ENCODE results near the gene INVS. TPM values are rescaled to one million over a fixed set of nuclear protein-coding genes. Genes with fewer than 3 reads are reported as not detected.

Gene INVS
- total RNA-seq, 4 donors from 2014 or later: 22.1 to 56.9 (median 37.3) TPM

DNA sequence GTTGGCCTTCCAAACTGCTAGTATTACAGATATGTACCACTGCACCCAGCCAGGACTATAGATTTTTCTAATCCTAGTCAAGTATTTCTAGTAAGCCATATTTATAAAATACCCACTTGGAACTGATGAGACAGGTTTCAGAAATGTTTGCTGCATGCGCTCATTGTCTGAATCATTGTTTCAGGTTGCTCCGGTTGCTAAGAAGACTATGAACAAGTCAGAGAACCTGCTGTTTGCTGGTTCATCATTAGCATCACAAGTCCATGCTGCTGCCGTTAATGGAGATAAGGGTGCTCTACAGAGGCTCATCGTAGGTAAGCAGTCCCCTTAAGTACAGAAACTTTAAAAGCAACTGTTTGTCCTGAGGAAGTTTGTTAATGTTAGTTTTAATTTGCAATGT lies 5.3 kb downstream of the INVS start:
- TF ChIP-seq POLR2A (IDR thresholded peaks at IDR 0.05) (no peak), CTCF (IDR thresholded peaks at IDR 0.05) (no peak)
- Histone ChIP-seq H3K4me3 (no peak overlapping the region), H3K27me3 (no peaks in the 10 kb centered on the region), H3K4me1 (peaks cover 0 to 8% (median 4%) of the 10 kb centered on the region in 4 donors), H3K36me3 (peaks cover 0 to 41% (median 0%) of the 10 kb centered on the region in 3 donors), H3K27ac (no peak overlapping the region), H3K9me3 (no peaks in the 10 kb centered on the region)
- DNase-seq: no peak

GRCh38 chr9:100105861-100106260 lies 6.8 kb downstream of the INVS start:
- H3K4me1 ChIP-seq: no peaks in the 10 kb centered on the region
- peaks cover 0 to 41% (median 0%) of the 10 kb centered on the region in 3 donors for H3K36me3 ChIP-seq
- no peak for DNase-seq
- no peak overlapping the region for H3K27ac ChIP-seq
- TF ChIP-seq POLR2A (IDR thresholded peaks at IDR 0.05) (no peak), CTCF (IDR thresholded peaks at IDR 0.05) (no peak)
- no peaks in the 10 kb centered on the region for H3K9me3 ChIP-seq
- H3K27me3 ChIP-seq: no peaks in the 10 kb centered on the region
- no peak overlapping the region for H3K4me3 ChIP-seq

GRCh38 chr9:100106616-100107015 lies 7.6 kb downstream of the INVS start:
- H3K4me3 ChIP-seq: no peak overlapping the region
- no peak for DNase-seq
- H3K27me3 ChIP-seq: no peaks in the 10 kb centered on the region
- peaks cover 0 to 41% (median 0%) of the 10 kb centered on the region in 3 donors for H3K36me3 ChIP-seq
- no peaks in the 10 kb centered on the region for H3K4me1 ChIP-seq
- no peak for TF ChIP-seq POLR2A (IDR thresholded peaks at IDR 0.05)
- TF ChIP-seq CTCF (IDR thresholded peaks at IDR 0.05): no peak
- no peak overlapping the region for H3K27ac ChIP-seq
- no peaks in the 10 kb centered on the region for H3K9me3 ChIP-seq

DNA sequence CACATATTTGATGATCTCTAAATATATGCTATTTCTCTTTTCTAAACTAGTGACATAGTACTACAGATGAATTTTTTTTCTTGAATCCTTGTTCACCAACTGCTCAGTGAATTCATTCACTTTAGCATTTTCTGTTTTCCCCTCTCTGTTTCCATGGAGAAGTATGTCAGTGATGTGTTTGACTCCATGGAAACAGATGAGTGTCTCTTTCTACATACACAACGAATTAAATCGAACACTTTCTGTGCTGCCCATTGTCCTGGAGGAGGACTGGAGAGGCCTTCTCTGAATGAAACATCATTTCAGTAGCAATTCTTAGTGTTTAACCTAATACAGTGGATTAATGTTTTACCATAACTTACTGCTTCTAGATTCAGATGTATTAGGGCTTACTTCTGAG lies 9.5 kb downstream of the INVS start:
- DNase-seq: no peak
- no peak overlapping the region for H3K4me3 ChIP-seq
- no peak for TF ChIP-seq POLR2A (IDR thresholded peaks at IDR 0.05)
- TF ChIP-seq CTCF (IDR thresholded peaks at IDR 0.05): no peak

DNA sequence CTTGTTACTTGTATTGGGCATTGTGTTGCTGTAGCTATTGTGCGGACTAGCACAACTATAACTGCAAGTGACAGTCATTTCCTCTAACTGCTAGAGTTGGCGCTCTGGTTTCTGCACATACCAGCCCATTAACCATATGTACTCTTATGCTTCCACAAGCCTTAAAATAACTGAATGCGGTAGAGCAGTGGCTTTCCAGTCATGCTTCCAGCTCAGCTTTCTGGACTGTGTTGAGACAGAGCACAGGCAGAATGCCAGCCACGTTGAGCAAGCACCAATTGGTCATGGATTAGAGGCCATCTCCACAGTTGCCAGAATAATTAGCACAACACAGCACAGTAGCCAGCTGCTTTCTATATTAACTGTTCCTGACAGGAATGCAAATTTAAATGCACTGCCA lies 12.2 kb downstream of the INVS start:
- peak overlapping the region in 1 of 4 donors; percentile 27 for H3K27ac ChIP-seq
- TF ChIP-seq POLR2A (IDR thresholded peaks at IDR 0.05) (no peak), CTCF (IDR thresholded peaks at IDR 0.05) (no peak)

More for the DNA sequence above, 9.5 kb downstream of the INVS start:
- Histone ChIP-seq H3K4me1 (no peaks in the 10 kb centered on the region), H3K27ac (no peak overlapping the region), H3K36me3 (peaks cover 0 to 41% (median 0%) of the 10 kb centered on the region in 3 donors), H3K27me3 (no peaks in the 10 kb centered on the region), H3K9me3 (no peaks in the 10 kb centered on the region)

More for the DNA sequence above, 12.2 kb downstream of the INVS start:
- Histone ChIP-seq H3K4me1 (no peaks in the 10 kb centered on the region), H3K27me3 (no peaks in the 10 kb centered on the region), H3K4me3 (no peak overlapping the region), H3K9me3 (no peaks in the 10 kb centered on the region), H3K36me3 (peaks cover 0 to 19% (median 0%) of the 10 kb centered on the region in 3 donors)
- DNase-seq: peak in 2 of 3 donors; percentile 33 to 73
